OCI-LY7 (cell line): ENCODE measurements around the gene NYNRIN. TPM values are rescaled to one million over a fixed set of nuclear protein-coding genes. Genes with fewer than 3 reads are reported as not detected.

Source experiments
- BruUV-seq: library from RNA; stranded (reverse); fragments of 400-500 nt; replicated peaks from 2 replicates; lab custom pipeline; 2021; lab: Mats Ljungman, UMichigan
- CTCF ChIA-PET: fragments of 300-600 bp; sonication (Branson Sonifier 250); formaldehyde crosslinking; loops from one replicate; lab custom pipeline; 2022; ENCODE audit warnings: antibody characterized with exemption; ENCODE audit not compliant: unreplicated experiment; lab: Charles Lee
- POLR2A ChIA-PET: fragments of 300-600 bp; sonication (Branson Sonifier 250); formaldehyde crosslinking; loops from one replicate; lab custom pipeline; 2022; ENCODE audit warnings: antibody characterized with exemption; lab: Charles Lee
- DNase-seq: peaks from one replicate; pipeline ENCODE4 v3.0.0-alpha.2; 2015; ENCODE audit warnings: low spot score
- H2AFZ ChIP-seq: fragments of 200-600 bp; sonication (generic), shearing (Covaris generic); 2 replicates; pipeline ENCODE4 v1.6.1; 2014; ENCODE audit warnings: mild to moderate bottlenecking, antibody characterized with exemption, low read length, moderate library complexity
- H3K27ac ChIP-seq: fragments of 200-600 bp; sonication (generic); 2 replicates; pipeline ENCODE4 v1.5.1; 2014; ENCODE audit warnings: mixed run types, low read depth, mild to moderate bottlenecking, moderate library complexity, low read length, inconsistent platforms; ENCODE audit not compliant: poor library complexity, severe bottlenecking
- H3K36me3 ChIP-seq: fragments of 200-600 bp; sonication (generic); 2 replicates; pipeline ENCODE4 v1.6.1; 2014; ENCODE audit warnings: mild to moderate bottlenecking, antibody characterized with exemption, low read length, moderate library complexity, mixed read lengths; ENCODE audit not compliant: insufficient read depth
- H3K4me1 ChIP-seq: fragments of 200-600 bp; sonication (generic); 2 replicates; pipeline ENCODE4 v1.5.1; 2014; ENCODE audit warnings: mild to moderate bottlenecking, low read length; ENCODE audit not compliant: insufficient read depth, poor library complexity, severe bottlenecking
- H3K4me2 ChIP-seq: fragments of 200-600 bp; sonication (generic); 2 replicates; pipeline ENCODE4 v1.6.1; 2014; ENCODE audit warnings: mild to moderate bottlenecking, low read length
- H3K4me3 ChIP-seq: fragments of 200-600 bp; sonication (generic); 2 replicates; pipeline ENCODE4 v1.5.1; 2014; ENCODE audit warnings: mild to moderate bottlenecking, low read depth, low read length; ENCODE audit not compliant: poor library complexity, severe bottlenecking
- H3K79me2 ChIP-seq: fragments of 200-600 bp; sonication (generic); 2 replicates; pipeline ENCODE4 v1.6.1; 2016; ENCODE audit warnings: low read depth, mild to moderate bottlenecking, low read length, moderate library complexity, mixed read lengths; ENCODE audit not compliant: insufficient read depth
- H3K9me2 ChIP-seq: fragments of 200-600 bp; sonication (generic); 2 replicates; pipeline ENCODE4 v1.6.1; 2016; ENCODE audit warnings: mild to moderate bottlenecking, low read length, mixed read lengths; ENCODE audit not compliant: insufficient read depth
- H3K9me3 ChIP-seq: fragments of 200-600 bp; sonication (generic); 2 replicates; pipeline ENCODE4 v1.6.1; 2014; ENCODE audit warnings: mild to moderate bottlenecking, mixed run types, low read length, mixed read lengths
- H4K20me1 ChIP-seq: fragments of 200-600 bp; sonication (generic); 2 replicates; pipeline ENCODE4 v1.6.1; 2014; ENCODE audit warnings: mild to moderate bottlenecking, antibody characterized with exemption, low read length, moderate library complexity, mixed read lengths; ENCODE audit not compliant: insufficient read depth
- CTCF ChIP-seq: fragments of 200-600 bp; sonication (generic); conservative IDR thresholded peaks from 2 replicates; pipeline ENCODE4 v1.5.1; 2014; ENCODE audit warnings: mild to moderate bottlenecking, antibody characterized with exemption, low read length, moderate library complexity, mixed read lengths
- EZH2phosphoT487 ChIP-seq: fragments of 200-600 bp; sonication (generic); IDR thresholded peaks from 2 replicates; pipeline ENCODE4 v1.6.1; 2018; ENCODE audit warnings: low read depth, borderline replicate concordance, mild to moderate bottlenecking, mixed run types, antibody characterized with exemption, low read length, moderate library complexity, mixed read lengths
- intact Hi-C: fragments of 100-400 bp; cut with micrococcal nuclease; formaldehyde crosslinking; loops from one replicate; pipeline ENCODE4 v1.10.0; 2022; ENCODE audit not compliant: unreplicated experiment
- total RNA-seq, 2 experiments: library from RNA; depleted of rRNA in 1 of 2; stranded (reverse); fragments of >200 nt in 1 of 2; shearing (Covaris generic) in 1 of 2; gene quantifications; 2 replicates each; pipeline ENCODE4 v1.2.3, GENCODE V29; 2014 to 2022

Gene NYNRIN
- total RNA-seq, 2 experiments from 2014 or later: 0.13 TPM; not detected in 1

GRCh38 chr14:24366413-24366720, 32.4 kb upstream of the NYNRIN start:
- BruUV-seq: TSS peak; percentile 94
- H3K27ac ChIP-seq: peak overlapping the region; percentile 93
- no peaks in the 10 kb centered on the region for H4K20me1 ChIP-seq
- H3K4me1 ChIP-seq: peaks cover 29% of the 10 kb centered on the region
- no peaks in the 10 kb centered on the region for H3K9me3 ChIP-seq
- no peaks in the 10 kb centered on the region for H3K36me3 ChIP-seq
- TF ChIP-seq CTCF (no peak), EZH2phosphoT487 (no peak)
- H3K4me2 ChIP-seq: peak overlapping the region; percentile 99
- peak overlapping the region; percentile 91 for H3K4me3 ChIP-seq
- DNase-seq: no peak
- intact Hi-C loops: loop anchor here (1.0 to 10.0 kb wide), 5 partner anchors 46 to 802 kb away; partner anchors contain the start of genes AP1G2, PSME2, RNF31 and TINF2
- peak overlapping the region; percentile 81; the same call in 1 of the 2 replicates for H2AFZ ChIP-seq
- ChIA-PET POLR2A (interaction anchor here (0.6 to 2.1 kb wide), 9 partner anchors 11 to 315 kb away, joined by 3 to 24 read pairs (median 4); partner anchors contain the start of genes CBLN3 and KHNYN), CTCF (interaction anchor here (0.6 to 2.3 kb wide), 7 partner anchors 20 to 231 kb away, joined by 3 to 24 read pairs (median 8); no protein-coding TSS in a partner anchor)
- H3K79me2 ChIP-seq: peaks cover 3% of the 10 kb centered on the region; the same call in 1 of the 2 replicates
- H3K9me2 ChIP-seq: no peaks in the 10 kb centered on the region

- peak overlapping the region; percentile 91 for H3K4me3 ChIP-seq
- H3K9me2 ChIP-seq: no peaks in the 10 kb centered on the region
- ChIA-PET CTCF (interaction anchor here (0.6 to 2.3 kb wide), 5 partner anchors 25 to 232 kb away, joined by 3 to 24 read pairs (median 8); no protein-coding TSS in a partner anchor), POLR2A (interaction anchor here (0.9 to 2.1 kb wide), 5 partner anchors 58 to 97 kb away, joined by 3 to 24 read pairs (median 9); partner anchors contain the start of genes CBLN3 and KHNYN)
- peak overlapping the region; percentile 93 for H3K27ac ChIP-seq
- H3K79me2 ChIP-seq: peaks cover 3% of the 10 kb centered on the region; the same call in 1 of the 2 replicates
- no peaks in the 10 kb centered on the region for H4K20me1 ChIP-seq
- no peak for TF ChIP-seq EZH2phosphoT487
- TF ChIP-seq CTCF: no peak
- H3K4me1 ChIP-seq: peaks cover 29% of the 10 kb centered on the region
- no TSS peak for BruUV-seq
- H2AFZ ChIP-seq: peak overlapping the region; percentile 81
- no peaks in the 10 kb centered on the region for H3K36me3 ChIP-seq
- peak overlapping the region; percentile 99 for H3K4me2 ChIP-seq
- no peaks in the 10 kb centered on the region for H3K9me3 ChIP-seq
- intact Hi-C loops: loop anchor here (1.0 to 10.0 kb wide), 5 partner anchors 45 to 802 kb away; partner anchors contain the start of genes AP1G2, PSME2, RNF31 and TINF2
- DNase-seq: peak; percentile 98
Observed at GRCh38 chr14:24366721-24367513, 31.9 kb upstream of the NYNRIN start.
